ENCODE results near the gene ZNF438.

DNA sequence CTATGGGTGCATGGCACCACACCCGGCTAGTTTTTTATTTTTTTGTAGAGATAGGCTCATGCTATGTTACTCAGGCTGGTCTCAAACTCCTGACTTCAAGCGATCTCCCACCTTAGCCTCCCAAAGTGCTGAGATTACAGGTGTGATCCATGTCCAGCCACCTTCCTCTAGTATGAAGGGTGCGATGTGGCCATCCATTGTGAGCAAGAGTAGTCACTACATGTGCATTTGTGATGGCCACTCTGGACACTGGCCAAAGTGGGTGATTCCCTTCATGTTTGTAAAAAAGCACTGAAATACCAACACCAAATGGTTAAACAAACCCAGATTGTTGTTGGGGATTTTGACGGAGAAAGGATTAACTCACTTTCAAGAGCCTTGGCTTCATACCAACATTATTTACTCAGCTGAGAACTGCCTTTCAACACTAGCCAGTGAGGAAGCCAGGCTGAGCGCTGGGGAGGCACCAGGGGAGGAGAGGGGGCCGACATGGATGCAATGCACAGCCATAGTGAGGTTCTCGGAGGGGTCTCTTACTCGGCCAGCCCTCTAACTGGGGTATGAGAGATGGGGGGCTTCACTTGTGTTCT is 204.0 kb downstream of the ZNF438 start:
- TF ChIP-seq CTCF (IDR thresholded peaks at IDR 0.05; ENCODE audit: insufficient read depth, low read length) (no peak), POLR2AphosphoS5 (IDR thresholded peaks at IDR 0.05; ENCODE audit: low read depth) (no peak)
- TF ChIP-seq, protein P1, sequence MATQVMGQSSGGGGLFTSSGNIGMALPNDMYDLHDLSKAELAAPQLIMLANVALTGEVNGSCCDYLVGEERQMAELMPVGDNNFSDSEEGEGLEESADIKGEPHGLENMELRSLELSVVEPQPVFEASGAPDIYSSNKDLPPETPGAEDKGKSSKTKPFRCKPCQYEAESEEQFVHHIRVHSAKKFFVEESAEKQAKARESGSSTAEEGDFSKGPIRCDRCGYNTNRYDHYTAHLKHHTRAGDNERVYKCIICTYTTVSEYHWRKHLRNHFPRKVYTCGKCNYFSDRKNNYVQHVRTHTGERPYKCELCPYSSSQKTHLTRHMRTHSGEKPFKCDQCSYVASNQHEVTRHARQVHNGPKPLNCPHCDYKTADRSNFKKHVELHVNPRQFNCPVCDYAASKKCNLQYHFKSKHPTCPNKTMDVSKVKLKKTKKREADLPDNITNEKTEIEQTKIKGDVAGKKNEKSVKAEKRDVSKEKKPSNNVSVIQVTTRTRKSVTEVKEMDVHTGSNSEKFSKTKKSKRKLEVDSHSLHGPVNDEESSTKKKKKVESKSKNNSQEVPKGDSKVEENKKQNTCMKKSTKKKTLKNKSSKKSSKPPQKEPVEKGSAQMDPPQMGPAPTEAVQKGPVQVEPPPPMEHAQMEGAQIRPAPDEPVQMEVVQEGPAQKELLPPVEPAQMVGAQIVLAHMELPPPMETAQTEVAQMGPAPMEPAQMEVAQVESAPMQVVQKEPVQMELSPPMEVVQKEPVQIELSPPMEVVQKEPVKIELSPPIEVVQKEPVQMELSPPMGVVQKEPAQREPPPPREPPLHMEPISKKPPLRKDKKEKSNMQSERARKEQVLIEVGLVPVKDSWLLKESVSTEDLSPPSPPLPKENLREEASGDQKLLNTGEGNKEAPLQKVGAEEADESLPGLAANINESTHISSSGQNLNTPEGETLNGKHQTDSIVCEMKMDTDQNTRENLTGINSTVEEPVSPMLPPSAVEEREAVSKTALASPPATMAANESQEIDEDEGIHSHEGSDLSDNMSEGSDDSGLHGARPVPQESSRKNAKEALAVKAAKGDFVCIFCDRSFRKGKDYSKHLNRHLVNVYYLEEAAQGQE (IDR thresholded peaks at IDR 0.05; ENCODE audit: insufficient replicate concordance, low read depth), result no peak
